ENCODE measurements around the gene DMRT2.

The DMRT2 gene

DNA sequence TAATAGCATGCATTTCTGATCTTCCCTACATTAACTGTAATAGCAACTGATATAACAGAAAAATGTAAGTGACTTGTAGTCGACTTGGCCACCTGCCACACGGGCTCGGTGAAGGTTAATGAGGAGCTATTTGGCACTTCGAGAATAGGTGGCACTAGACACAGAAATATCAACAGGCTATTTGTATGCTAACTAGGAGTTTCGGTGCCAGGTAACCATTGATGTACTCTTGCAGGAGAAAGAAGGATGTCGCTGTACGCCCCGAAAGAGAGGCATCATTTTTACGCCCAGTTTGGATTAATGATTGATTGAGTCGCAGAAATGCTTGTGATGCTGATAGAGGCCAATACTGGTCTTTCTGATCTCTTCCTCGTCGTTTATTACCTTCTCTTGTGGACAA lies 516 bp upstream of the DMRT2 start:
- no peaks in the 10 kb centered on the region for H3K36me3 ChIP-seq (ENCODE audit: control insufficient read depth, low read length)
- H3K4me1 ChIP-seq (ENCODE audit: control insufficient read depth, low read length), result no peaks in the 10 kb centered on the region
- H3K27ac ChIP-seq (ENCODE audit: low read depth, low read length), result no peak overlapping the region
- no peaks in the 10 kb centered on the region; the same call in 1 of the 2 replicates for H3K9me3 ChIP-seq (ENCODE audit: control insufficient read depth, insufficient read depth, low read length)
- no peaks in the 10 kb centered on the region for H3K9me2 ChIP-seq (replicated peaks; ENCODE audit: control insufficient read depth, low read length)
- H4K20me1 ChIP-seq (ENCODE audit: control insufficient read depth, insufficient read depth, low read depth, low read length), result no peaks in the 10 kb centered on the region
- no peak overlapping the region for H3K4me2 ChIP-seq (ENCODE audit: low read length)
- no peak overlapping the region for H3K4me3 ChIP-seq (ENCODE audit: low read length)
- no peaks in the 10 kb centered on the region for H3F3A ChIP-seq (ENCODE audit: control insufficient read depth, insufficient read depth)
- no peaks in the 10 kb centered on the region for H3K79me2 ChIP-seq (ENCODE audit: control insufficient read depth, low read length)
- no peak for TF ChIP-seq EZH2phosphoT487 (IDR thresholded peaks at IDR 0.05; ENCODE audit: borderline replicate concordance, low read length)
- TF ChIP-seq, protein P1, sequence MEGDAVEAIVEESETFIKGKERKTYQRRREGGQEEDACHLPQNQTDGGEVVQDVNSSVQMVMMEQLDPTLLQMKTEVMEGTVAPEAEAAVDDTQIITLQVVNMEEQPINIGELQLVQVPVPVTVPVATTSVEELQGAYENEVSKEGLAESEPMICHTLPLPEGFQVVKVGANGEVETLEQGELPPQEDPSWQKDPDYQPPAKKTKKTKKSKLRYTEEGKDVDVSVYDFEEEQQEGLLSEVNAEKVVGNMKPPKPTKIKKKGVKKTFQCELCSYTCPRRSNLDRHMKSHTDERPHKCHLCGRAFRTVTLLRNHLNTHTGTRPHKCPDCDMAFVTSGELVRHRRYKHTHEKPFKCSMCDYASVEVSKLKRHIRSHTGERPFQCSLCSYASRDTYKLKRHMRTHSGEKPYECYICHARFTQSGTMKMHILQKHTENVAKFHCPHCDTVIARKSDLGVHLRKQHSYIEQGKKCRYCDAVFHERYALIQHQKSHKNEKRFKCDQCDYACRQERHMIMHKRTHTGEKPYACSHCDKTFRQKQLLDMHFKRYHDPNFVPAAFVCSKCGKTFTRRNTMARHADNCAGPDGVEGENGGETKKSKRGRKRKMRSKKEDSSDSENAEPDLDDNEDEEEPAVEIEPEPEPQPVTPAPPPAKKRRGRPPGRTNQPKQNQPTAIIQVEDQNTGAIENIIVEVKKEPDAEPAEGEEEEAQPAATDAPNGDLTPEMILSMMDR (IDR thresholded peaks at IDR 0.05; ENCODE audit: low read depth, low read length, poor library complexity, severe bottlenecking), result no peak
- peaks cover 8% of the 10 kb centered on the region for H3K27me3 ChIP-seq (ENCODE audit: control insufficient read depth, low read length)

DNA sequence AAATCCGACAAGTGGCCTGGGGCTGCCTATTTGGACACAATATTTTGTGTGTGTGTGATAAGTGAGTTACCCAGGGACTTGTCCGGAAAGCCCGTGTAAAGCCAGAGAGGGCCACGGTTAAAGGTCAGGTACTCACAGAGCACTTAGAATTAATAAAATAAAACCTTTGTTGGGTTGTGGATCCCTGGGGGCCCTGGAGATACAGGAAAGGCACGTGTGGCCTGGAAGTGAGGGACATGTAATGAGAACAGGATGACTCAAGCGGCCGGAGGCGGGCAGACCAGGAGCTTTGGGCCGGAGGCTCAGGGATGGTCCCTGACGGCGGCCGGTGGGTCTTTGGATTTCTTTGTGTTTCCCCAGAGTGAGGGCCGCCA lies 1.0 kb downstream of the DMRT2 start:
- no peaks in the 10 kb centered on the region for H3K4me1 ChIP-seq (ENCODE audit: control insufficient read depth, low read length)
- no peaks in the 10 kb centered on the region; the same call in 1 of the 2 replicates for H3K9me3 ChIP-seq (ENCODE audit: control insufficient read depth, insufficient read depth, low read length)
- no peaks in the 10 kb centered on the region for H4K20me1 ChIP-seq (ENCODE audit: control insufficient read depth, insufficient read depth, low read depth, low read length)
- H3K79me2 ChIP-seq (ENCODE audit: control insufficient read depth, low read length), result no peaks in the 10 kb centered on the region
- H3K9me2 ChIP-seq (replicated peaks; ENCODE audit: control insufficient read depth, low read length), result no peaks in the 10 kb centered on the region
- H3K36me3 ChIP-seq (ENCODE audit: control insufficient read depth, low read length), result no peaks in the 10 kb centered on the region
- no peak for TF ChIP-seq EZH2phosphoT487 (IDR thresholded peaks at IDR 0.05; ENCODE audit: borderline replicate concordance, low read length)
- TF ChIP-seq, protein P1 (IDR thresholded peaks at IDR 0.05; ENCODE audit: low read depth, low read length, poor library complexity, severe bottlenecking), result no peak
- H3F3A ChIP-seq (ENCODE audit: control insufficient read depth, insufficient read depth), result no peaks in the 10 kb centered on the region
- peaks cover 8% of the 10 kb centered on the region for H3K27me3 ChIP-seq (ENCODE audit: control insufficient read depth, low read length)
- no peak overlapping the region for H3K4me2 ChIP-seq (ENCODE audit: low read length)
- no peak overlapping the region for H3K27ac ChIP-seq (ENCODE audit: low read depth, low read length)
- H3K4me3 ChIP-seq (ENCODE audit: low read length), result no peak overlapping the region

DNA sequence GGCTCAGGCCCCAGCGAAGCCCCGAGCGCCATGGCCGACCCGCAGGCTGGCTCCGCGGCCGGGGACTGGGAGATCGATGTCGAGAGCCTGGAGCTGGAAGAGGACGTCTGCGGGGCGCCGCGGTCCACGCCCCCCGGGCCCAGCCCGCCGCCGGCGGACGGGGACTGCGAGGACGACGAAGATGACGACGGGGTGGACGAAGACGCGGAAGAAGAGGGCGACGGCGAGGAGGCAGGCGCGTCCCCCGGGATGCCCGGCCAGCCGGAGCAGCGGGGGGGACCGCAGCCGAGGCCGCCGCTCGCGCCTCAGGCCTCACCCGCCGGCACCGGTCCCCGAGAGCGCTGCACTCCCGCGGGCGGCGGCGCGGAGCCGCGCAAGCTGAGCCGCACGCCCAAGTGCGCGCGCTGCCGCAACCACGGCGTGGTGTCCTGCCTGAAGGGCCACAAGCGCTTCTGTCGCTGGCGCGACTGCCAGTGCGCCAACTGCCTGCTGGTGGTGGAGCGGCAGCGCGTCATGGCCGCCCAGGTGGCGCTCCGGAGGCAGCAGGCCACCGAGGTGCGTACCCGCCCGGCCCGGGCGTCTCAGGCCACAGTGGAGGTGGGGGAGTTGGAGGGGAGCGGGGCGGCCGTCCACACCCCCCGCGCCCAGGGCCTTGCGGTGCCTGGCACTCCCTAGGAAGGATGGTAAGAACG lies 1.6 kb downstream of the DMRT2 start:
- H3K9me2 ChIP-seq (replicated peaks; ENCODE audit: control insufficient read depth, low read length), result no peaks in the 10 kb centered on the region
- no peaks in the 10 kb centered on the region for H4K20me1 ChIP-seq (ENCODE audit: control insufficient read depth, insufficient read depth, low read depth, low read length)
- no peaks in the 10 kb centered on the region for H3K4me1 ChIP-seq (ENCODE audit: control insufficient read depth, low read length)
- no peak overlapping the region for H3K4me3 ChIP-seq (ENCODE audit: low read length)
- no peaks in the 10 kb centered on the region for H3K79me2 ChIP-seq (ENCODE audit: control insufficient read depth, low read length)
- H3K9me3 ChIP-seq (ENCODE audit: control insufficient read depth, insufficient read depth, low read length), result no peaks in the 10 kb centered on the region; the same call in 1 of the 2 replicates
- TF ChIP-seq EZH2phosphoT487 (IDR thresholded peaks at IDR 0.05; ENCODE audit: borderline replicate concordance, low read length), result no peak
- TF ChIP-seq, protein P1 (IDR thresholded peaks at IDR 0.05; ENCODE audit: low read depth, low read length, poor library complexity, severe bottlenecking), result no peak
- H3K27ac ChIP-seq (ENCODE audit: low read depth, low read length), result no peak overlapping the region
- peaks cover 8% of the 10 kb centered on the region for H3K27me3 ChIP-seq (ENCODE audit: control insufficient read depth, low read length)
- H3K36me3 ChIP-seq (ENCODE audit: control insufficient read depth, low read length), result no peaks in the 10 kb centered on the region
- H3K4me2 ChIP-seq (ENCODE audit: low read length), result no peak overlapping the region
- no peaks in the 10 kb centered on the region for H3F3A ChIP-seq (ENCODE audit: control insufficient read depth, insufficient read depth)

All from DOHH2 (cell line).